ENCODE measurements around the gene GPR89A. TPM values are rescaled to one million over a fixed set of nuclear protein-coding genes. Genes with fewer than 3 reads are reported as not detected.
"Not testable (repeated sequence)": the region's sequence is repeated elsewhere in the genome, so short reads cannot be mapped to it uniquely, and the experiment has no call there.

Gene GPR89A
- total RNA-seq, 1 experiment from 2014 or later = 27.2 TPM

DNA sequence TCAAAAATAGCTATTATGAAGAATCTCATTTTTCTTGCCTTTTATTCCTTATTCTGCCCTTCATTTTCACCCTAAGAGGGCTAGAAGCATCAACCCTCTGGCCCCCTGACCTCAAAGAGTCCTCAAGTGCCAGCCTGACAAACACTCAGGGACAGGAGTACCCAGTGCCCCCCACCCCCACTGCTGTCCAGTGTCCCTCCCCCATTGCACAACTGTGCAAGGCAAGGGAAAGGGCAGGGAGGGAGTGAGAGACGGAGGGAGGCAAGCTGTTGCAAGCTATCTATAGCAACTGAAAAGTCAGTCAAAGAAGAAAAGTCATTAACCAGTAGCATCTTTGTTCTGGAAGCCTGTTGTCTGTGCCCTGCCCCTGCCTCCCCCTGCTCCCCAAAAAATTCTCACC is 78.3 kb downstream of the GPR89A start:
- H3K27me3 Mint-ChIP-seq (ENCODE audit: low read depth); POLR2A ChIA-PET; H3K4me1 Mint-ChIP-seq; CTCF ChIA-PET; H3K27ac Mint-ChIP-seq; H3K36me3 Mint-ChIP-seq; H3K4me3 Mint-ChIP-seq; H3K9me3 Mint-ChIP-seq; DNase-seq (ENCODE audit: low spot score); ATAC-seq: not testable (repeated sequence)

DNA sequence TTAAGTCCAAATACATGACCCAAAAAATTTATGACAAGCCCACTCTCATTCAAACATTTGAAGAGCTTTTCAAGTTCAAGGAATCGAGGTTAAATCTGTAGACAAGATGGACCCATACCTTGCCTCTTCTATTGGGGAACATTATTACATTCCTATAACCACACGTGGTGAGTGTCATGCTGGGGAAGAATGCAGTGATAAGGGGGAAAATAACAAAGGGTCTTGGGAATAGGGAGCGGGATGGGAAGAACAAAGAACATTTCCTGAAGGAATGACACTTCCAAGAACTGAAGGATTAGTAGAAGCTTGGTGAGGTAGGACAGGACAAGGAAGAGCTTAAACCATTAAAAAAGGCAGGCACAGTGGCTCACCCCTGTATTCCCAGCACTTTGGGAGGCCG is 80.5 kb downstream of the GPR89A start:
- H3K4me3 Mint-ChIP-seq = no peak overlapping the region
- TF ChIP-seq NR1H2 (CRISPR knock-in tag; IDR thresholded peaks at IDR 0.05) (no peak), PREB (CRISPR knock-in tag; IDR thresholded peaks at IDR 0.05; ENCODE audit: borderline replicate concordance) (no peak), ZNF671 (CRISPR knock-in tag; IDR thresholded peaks at IDR 0.05) (no peak), NR3C1 (CRISPR knock-in tag; conservative IDR thresholded peaks at IDR 0.05; ENCODE audit: low read depth) (no peak), ZNF396 (CRISPR knock-in tag; IDR thresholded peaks at IDR 0.05; ENCODE audit: borderline replicate concordance) (no peak), KAT7 (CRISPR knock-in tag; IDR thresholded peaks at IDR 0.05; ENCODE audit: borderline replicate concordance) (no peak), JAZF1 (CRISPR knock-in tag; IDR thresholded peaks at IDR 0.05) (no peak), GABPB1 (CRISPR knock-in tag; IDR thresholded peaks at IDR 0.05) (no peak), ZNF219 (CRISPR knock-in tag; IDR thresholded peaks at IDR 0.05; ENCODE audit: borderline replicate concordance) (no peak), CREM (CRISPR knock-in tag; IDR thresholded peaks at IDR 0.05) (no peak), OVOL2 (CRISPR knock-in tag; IDR thresholded peaks at IDR 0.05; ENCODE audit: borderline replicate concordance) (no peak), ZBTB21 (CRISPR knock-in tag; IDR thresholded peaks at IDR 0.05; ENCODE audit: borderline replicate concordance) (no peak), ETV6 (CRISPR knock-in tag; IDR thresholded peaks at IDR 0.05) (no peak), CBFB (CRISPR knock-in tag; IDR thresholded peaks at IDR 0.05; ENCODE audit: low read depth) (no peak), EMX1 (CRISPR knock-in tag; IDR thresholded peaks at IDR 0.05) (no peak), SOX15 (CRISPR knock-in tag; IDR thresholded peaks at IDR 0.05) (no peak)
- TF ChIP-seq, protein P1, sequence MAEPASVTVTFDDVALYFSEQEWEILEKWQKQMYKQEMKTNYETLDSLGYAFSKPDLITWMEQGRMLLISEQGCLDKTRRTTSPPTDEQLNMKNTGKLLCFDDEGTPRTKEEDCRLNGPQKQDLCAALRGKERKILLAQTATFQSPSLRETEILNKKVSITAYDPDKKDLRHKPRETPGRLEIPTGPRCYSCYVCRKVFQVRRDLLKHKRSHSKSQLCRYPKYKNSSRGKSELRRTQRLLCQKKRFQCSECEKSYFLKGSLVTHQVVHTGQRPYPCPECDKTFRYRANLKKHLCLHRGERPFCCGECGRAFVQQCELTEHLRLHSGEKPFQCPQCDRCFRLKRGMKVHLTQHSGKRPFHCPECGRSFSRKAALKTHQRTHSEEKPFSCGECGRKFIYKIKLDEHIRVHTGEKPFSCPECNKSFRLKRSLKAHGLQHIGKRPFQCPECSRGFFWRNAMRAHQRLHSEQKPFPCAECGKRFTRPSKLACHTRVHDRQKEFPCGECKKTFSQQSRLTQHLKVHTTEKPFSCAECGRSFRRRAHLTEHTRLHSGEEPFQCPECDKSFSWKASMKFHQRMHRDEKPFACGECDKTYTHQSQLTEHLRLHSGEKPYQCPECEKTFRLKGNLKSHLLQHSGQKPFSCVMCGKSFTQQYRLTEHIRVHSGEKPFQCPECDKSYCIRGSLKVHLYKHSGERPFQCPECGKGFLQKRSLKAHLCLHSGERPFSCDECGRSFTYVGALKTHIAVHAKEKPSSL (CRISPR knock-in tag; conservative IDR thresholded peaks at IDR 0.05) = no peak
- TF ChIP-seq, protein P2, sequence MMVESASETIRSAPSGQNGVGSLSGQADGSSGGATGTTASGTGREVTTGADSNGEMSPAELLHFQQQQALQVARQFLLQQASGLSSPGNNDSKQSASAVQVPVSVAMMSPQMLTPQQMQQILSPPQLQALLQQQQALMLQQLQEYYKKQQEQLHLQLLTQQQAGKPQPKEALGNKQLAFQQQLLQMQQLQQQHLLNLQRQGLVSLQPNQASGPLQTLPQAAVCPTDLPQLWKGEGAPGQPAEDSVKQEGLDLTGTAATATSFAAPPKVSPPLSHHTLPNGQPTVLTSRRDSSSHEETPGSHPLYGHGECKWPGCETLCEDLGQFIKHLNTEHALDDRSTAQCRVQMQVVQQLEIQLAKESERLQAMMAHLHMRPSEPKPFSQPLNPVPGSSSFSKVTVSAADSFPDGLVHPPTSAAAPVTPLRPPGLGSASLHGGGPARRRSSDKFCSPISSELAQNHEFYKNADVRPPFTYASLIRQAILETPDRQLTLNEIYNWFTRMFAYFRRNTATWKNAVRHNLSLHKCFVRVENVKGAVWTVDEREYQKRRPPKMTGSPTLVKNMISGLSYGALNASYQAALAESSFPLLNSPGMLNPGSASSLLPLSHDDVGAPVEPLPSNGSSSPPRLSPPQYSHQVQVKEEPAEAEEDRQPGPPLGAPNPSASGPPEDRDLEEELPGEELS (CRISPR knock-in tag; IDR thresholded peaks at IDR 0.05) = no peak
- ATAC-seq (no peak; the same call in 1 of the 2 replicates), DNase-seq (ENCODE audit: low spot score) (no peak)
- CTCF ChIA-PET = interaction anchor here (0.8 kb wide), 1 partner anchor 32 kb away, joined by 3 read pairs; no protein-coding TSS in a partner anchor
- 0 out of 2 replicates have a peak, but pooled peaks cover 4% of the 10 kb centered on the region for H3K9me3 Mint-ChIP-seq
- H3K27ac Mint-ChIP-seq = no peak overlapping the region
- H3K36me3 Mint-ChIP-seq = no peaks in the 10 kb centered on the region
- H3K4me1 Mint-ChIP-seq = peaks cover 6% of the 10 kb centered on the region; the same call in 1 of the 2 replicates
- no peaks in the 10 kb centered on the region for H3K27me3 Mint-ChIP-seq (ENCODE audit: low read depth)
- POLR2A ChIA-PET = no interaction called here

GRCh38 chr1:145688924-145689323 is 81.1 kb downstream of the GPR89A start:
- Mint-ChIP-seq H3K36me3 (no peaks in the 10 kb centered on the region), H3K4me1 (peaks cover 6% of the 10 kb centered on the region; the same call in 1 of the 2 replicates), H3K9me3 (0 out of 2 replicates have a peak, but pooled peaks cover 4% of the 10 kb centered on the region), H3K27me3 (ENCODE audit: low read depth) (peaks cover 2% of the 10 kb centered on the region; the same call in 1 of the 2 replicates), H3K27ac (no peak overlapping the region), H3K4me3 (no peak overlapping the region)
- ChIA-PET CTCF (interaction anchor here (0.8 kb wide), 1 partner anchor 32 kb away, joined by 3 read pairs; no protein-coding TSS in a partner anchor), POLR2A (no interaction called here)
- DNase-seq (ENCODE audit: low spot score) = no peak
- no peak for ATAC-seq
- TF ChIP-seq CREB1 (CRISPR knock-in tag; IDR thresholded peaks at IDR 0.05) (no peak), RORB (CRISPR knock-in tag; IDR thresholded peaks at IDR 0.05) (no peak)

Measured in WTC11 (cell line).